ENCODE measurements around the gene KPNA3. TPM values are rescaled to one million over a fixed set of nuclear protein-coding genes. Genes with fewer than 3 reads are reported as not detected.

Gene KPNA3
- total and polyA plus RNA-seq, 2 experiments from 2014 or later = 30.5 to 55.7 TPM

- DNase-seq (ENCODE audit: low spot score) (no peak), ATAC-seq (no peak)
- Mint-ChIP-seq H3K36me3 (ENCODE audit: low read depth) (no peaks in the 10 kb centered on the region), H3K4me3 (no peak overlapping the region), H3K27ac (no peak overlapping the region), H3K27me3 (ENCODE audit: insufficient read depth, low read depth, poor library complexity) (peaks cover 4% of the 10 kb centered on the region), H3K9me3 (no peaks in the 10 kb centered on the region), H3K4me1 (peaks cover 21% of the 10 kb centered on the region)
- Histone ChIP-seq H3K4me1 (ENCODE audit: insufficient read depth) (peaks cover 11% of the 10 kb centered on the region), H3F3A (replicated peaks; ENCODE audit: low read depth) (no peaks in the 10 kb centered on the region), H4K20me1 (replicated peaks; ENCODE audit: insufficient read depth) (peaks cover 30% of the 10 kb centered on the region), H2AFZ (no peak overlapping the region), H3K27me3 (ENCODE audit: insufficient read depth) (no peaks in the 10 kb centered on the region), H3K27ac (ENCODE audit: low read depth) (no peak overlapping the region), H3K9me2 (ENCODE audit: insufficient read depth) (no peaks in the 10 kb centered on the region), H3K36me3 (ENCODE audit: insufficient read depth) (no peaks in the 10 kb centered on the region), H3K4me2 (peak overlapping the region; percentile 34; the same call in 1 of the 2 replicates), H3K79me2 (replicated peaks; ENCODE audit: insufficient read depth) (peaks cover 100% of the 10 kb centered on the region), H3K4me3 (no peak overlapping the region)
- TF ChIP-seq EZH2phosphoT487 (IDR thresholded peaks at IDR 0.05; ENCODE audit: unreplicated experiment) (no peak), ZNF114 (CRISPR knock-in tag; IDR thresholded peaks at IDR 0.05) (no peak), ETS1 (IDR thresholded peaks at IDR 0.05) (no peak), EZH2 (IDR thresholded peaks at IDR 0.05; ENCODE audit: low read depth, unreplicated experiment) (no peak), JUNB (IDR thresholded peaks at IDR 0.05; ENCODE audit: unreplicated experiment) (no peak), NANOG (IDR thresholded peaks at IDR 0.05; ENCODE audit: borderline replicate concordance) (no peak), CTCF (conservative IDR thresholded peaks at IDR 0.05; ENCODE audit: low read depth in 2 of 2) (no peak), STAT1 (IDR thresholded peaks at IDR 0.05; ENCODE audit: unreplicated experiment) (no peak), POLR2AphosphoS5 (IDR thresholded peaks at IDR 0.05; ENCODE audit: low read depth) (no peak), ZNF331 (CRISPR knock-in tag; IDR thresholded peaks at IDR 0.05; ENCODE audit: low read depth) (no peak), CREB1 (CRISPR knock-in tag; IDR thresholded peaks at IDR 0.05; ENCODE audit: low read depth) (no peak)
- TF ChIP-seq, protein P1, sequence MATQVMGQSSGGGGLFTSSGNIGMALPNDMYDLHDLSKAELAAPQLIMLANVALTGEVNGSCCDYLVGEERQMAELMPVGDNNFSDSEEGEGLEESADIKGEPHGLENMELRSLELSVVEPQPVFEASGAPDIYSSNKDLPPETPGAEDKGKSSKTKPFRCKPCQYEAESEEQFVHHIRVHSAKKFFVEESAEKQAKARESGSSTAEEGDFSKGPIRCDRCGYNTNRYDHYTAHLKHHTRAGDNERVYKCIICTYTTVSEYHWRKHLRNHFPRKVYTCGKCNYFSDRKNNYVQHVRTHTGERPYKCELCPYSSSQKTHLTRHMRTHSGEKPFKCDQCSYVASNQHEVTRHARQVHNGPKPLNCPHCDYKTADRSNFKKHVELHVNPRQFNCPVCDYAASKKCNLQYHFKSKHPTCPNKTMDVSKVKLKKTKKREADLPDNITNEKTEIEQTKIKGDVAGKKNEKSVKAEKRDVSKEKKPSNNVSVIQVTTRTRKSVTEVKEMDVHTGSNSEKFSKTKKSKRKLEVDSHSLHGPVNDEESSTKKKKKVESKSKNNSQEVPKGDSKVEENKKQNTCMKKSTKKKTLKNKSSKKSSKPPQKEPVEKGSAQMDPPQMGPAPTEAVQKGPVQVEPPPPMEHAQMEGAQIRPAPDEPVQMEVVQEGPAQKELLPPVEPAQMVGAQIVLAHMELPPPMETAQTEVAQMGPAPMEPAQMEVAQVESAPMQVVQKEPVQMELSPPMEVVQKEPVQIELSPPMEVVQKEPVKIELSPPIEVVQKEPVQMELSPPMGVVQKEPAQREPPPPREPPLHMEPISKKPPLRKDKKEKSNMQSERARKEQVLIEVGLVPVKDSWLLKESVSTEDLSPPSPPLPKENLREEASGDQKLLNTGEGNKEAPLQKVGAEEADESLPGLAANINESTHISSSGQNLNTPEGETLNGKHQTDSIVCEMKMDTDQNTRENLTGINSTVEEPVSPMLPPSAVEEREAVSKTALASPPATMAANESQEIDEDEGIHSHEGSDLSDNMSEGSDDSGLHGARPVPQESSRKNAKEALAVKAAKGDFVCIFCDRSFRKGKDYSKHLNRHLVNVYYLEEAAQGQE (IDR thresholded peaks at IDR 0.05; ENCODE audit: unreplicated experiment) = no peak
- TF ChIP-seq, protein P2, sequence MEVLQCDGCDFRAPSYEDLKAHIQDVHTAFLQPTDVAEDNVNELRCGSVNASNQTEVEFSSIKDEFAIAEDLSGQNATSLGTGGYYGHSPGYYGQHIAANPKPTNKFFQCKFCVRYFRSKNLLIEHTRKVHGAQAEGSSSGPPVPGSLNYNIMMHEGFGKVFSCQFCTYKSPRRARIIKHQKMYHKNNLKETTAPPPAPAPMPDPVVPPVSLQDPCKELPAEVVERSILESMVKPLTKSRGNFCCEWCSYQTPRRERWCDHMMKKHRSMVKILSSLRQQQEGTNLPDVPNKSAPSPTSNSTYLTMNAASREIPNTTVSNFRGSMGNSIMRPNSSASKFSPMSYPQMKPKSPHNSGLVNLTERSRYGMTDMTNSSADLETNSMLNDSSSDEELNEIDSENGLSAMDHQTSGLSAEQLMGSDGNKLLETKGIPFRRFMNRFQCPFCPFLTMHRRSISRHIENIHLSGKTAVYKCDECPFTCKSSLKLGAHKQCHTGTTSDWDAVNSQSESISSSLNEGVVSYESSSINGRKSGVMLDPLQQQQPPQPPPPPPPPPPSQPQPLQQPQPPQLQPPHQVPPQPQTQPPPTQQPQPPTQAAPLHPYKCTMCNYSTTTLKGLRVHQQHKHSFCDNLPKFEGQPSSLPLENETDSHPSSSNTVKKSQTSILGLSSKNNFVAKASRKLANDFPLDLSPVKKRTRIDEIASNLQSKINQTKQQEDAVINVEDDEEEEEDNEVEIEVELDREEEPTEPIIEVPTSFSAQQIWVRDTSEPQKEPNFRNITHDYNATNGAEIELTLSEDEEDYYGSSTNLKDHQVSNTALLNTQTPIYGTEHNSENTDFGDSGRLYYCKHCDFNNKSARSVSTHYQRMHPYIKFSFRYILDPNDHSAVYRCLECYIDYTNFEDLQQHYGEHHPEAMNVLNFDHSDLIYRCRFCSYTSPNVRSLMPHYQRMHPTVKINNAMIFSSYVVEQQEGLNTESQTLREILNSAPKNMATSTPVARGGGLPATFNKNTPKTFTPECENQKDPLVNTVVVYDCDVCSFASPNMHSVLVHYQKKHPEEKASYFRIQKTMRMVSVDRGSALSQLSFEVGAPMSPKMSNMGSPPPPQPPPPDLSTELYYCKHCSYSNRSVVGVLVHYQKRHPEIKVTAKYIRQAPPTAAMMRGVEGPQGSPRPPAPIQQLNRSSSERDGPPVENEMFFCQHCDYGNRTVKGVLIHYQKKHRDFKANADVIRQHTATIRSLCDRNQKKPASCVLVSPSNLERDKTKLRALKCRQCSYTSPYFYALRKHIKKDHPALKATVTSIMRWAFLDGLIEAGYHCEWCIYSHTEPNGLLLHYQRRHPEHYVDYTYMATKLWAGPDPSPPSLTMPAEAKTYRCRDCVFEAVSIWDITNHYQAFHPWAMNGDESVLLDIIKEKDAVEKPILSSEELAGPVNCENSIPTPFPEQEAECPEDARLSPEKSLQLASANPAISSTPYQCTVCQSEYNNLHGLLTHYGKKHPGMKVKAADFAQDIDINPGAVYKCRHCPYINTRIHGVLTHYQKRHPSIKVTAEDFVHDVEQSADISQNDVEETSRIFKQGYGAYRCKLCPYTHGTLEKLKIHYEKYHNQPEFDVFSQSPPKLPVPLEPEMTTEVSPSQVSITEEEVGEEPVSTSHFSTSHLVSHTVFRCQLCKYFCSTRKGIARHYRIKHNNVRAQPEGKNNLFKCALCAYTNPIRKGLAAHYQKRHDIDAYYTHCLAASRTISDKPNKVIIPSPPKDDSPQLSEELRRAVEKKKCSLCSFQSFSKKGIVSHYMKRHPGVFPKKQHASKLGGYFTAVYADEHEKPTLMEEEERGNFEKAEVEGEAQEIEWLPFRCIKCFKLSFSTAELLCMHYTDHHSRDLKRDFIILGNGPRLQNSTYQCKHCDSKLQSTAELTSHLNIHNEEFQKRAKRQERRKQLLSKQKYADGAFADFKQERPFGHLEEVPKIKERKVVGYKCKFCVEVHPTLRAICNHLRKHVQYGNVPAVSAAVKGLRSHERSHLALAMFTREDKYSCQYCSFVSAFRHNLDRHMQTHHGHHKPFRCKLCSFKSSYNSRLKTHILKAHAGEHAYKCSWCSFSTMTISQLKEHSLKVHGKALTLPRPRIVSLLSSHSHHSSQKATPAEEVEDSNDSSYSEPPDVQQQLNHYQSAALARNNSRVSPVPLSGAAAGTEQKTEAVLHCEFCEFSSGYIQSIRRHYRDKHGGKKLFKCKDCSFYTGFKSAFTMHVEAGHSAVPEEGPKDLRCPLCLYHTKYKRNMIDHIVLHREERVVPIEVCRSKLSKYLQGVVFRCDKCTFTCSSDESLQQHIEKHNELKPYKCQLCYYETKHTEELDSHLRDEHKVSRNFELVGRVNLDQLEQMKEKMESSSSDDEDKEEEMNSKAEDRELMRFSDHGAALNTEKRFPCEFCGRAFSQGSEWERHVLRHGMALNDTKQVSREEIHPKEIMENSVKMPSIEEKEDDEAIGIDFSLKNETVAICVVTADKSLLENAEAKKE (CRISPR knock-in tag; IDR thresholded peaks at IDR 0.05) = no peak
Observed at GRCh38 chr13:49776871-49777270, 15.6 kb downstream of the KPNA3 start.

Data from GM23338 (cell line).